Spleen (tissue), 7 donors: ENCODE measurements around the gene EEF2.

ENCODE experiments used
- CTCF ChIP-seq, 11 experiments: fragments of 200-600 bp in 7 of 11; fragments of 450-650 bp in 4 of 11; sonication (generic) in 4 of 11; IDR thresholded peaks in 8 of 11; conservative IDR thresholded peaks in 3 of 11; 1 replicate in 7 of 11; 2 replicates in 4 of 11; pipeline versions ENCODE4 v1.4.0 to v1.8.0; 2016 to 2021; ENCODE audit warnings: antibody characterized with exemption in 11 of 11, inconsistent platforms in 4 of 11, mild to moderate bottlenecking in 1 of 11
- POLR2A ChIP-seq, 3 donors: fragments of 450-650 bp; IDR thresholded peaks; one replicate each; pipeline ENCODE4 v1.5.1; 2017; ENCODE audit warnings: antibody characterized with exemption in 3 of 3, mild to moderate bottlenecking in 1 of 3
- POLR2AphosphoS5 ChIP-seq, 3 donors: sonication (generic); formaldehyde crosslinking; IDR thresholded peaks; one replicate each; pipeline ENCODE4 v1.5.1; 2017; ENCODE audit warnings: antibody characterized with exemption in 3 of 3
- donor health status: DM: no; HTN: no; CAD: no; lungs with moderate emphysema.
- donor health status: DM: no; HTN: no; CAD: no.
- donor health status: DM: no; HTN: no; CAD: no.

GRCh38 chr19:4029247-4029614 is 44.0 kb upstream of the EEF2 start:
- TF ChIP-seq CTCF (IDR thresholded peaks at IDR 0.05 in 8 of 11, conservative IDR thresholded peaks at IDR 0.05 in 3 of 11) = no peak
- TF ChIP-seq POLR2A (IDR thresholded peaks at IDR 0.05) = no peak
- peak in 2 of 3 donors; percentile 32 to 64 for TF ChIP-seq POLR2AphosphoS5 (IDR thresholded peaks at IDR 0.05)
